Naive B cell (primary cell): ENCODE measurements around the gene AP2A2. TPM values are rescaled to one million over a fixed set of nuclear protein-coding genes. Genes with fewer than 3 reads are reported as not detected.

Experiments
- ATAC-seq, 2 donors: fragments of 150-1000 bp; cut with Tn5 transposase; 2 replicates each; pipeline ENCODE4 v1.10.0; 2021; ENCODE audit warnings: low read depth in 2 of 2, mild to moderate bottlenecking in 2 of 2, moderate library complexity in 2 of 2
- DNase-seq: peaks from one replicate; pipeline ENCODE4 v3.0.0; 2022
- H3K27ac Mint-ChIP-seq, 6 donors: one replicate each; pipeline ENCODE4 v1.8.0; 2020 to 2022; ENCODE audit warnings: mild to moderate bottlenecking in 6 of 6, mixed read lengths in 6 of 6, moderate library complexity in 5 of 6, inconsistent platforms in 2 of 6
- H3K27me3 Mint-ChIP-seq, 3 donors: one replicate each; pipeline ENCODE4 v1.8.0; 2021 to 2022; ENCODE audit warnings: mixed read lengths in 3 of 3, mild to moderate bottlenecking in 1 of 3
- H3K36me3 Mint-ChIP-seq, 2 donors: one replicate each; pipeline ENCODE4 v1.8.0; 2020 to 2022; ENCODE audit warnings: mixed read lengths in 2 of 2, inconsistent platforms in 1 of 2, mild to moderate bottlenecking in 1 of 2
- H3K4me1 Mint-ChIP-seq, 3 donors: one replicate each; pipeline ENCODE4 v1.8.0; 2020 to 2022; ENCODE audit warnings: mixed read lengths in 3 of 3, inconsistent platforms in 1 of 3, mild to moderate bottlenecking in 1 of 3, moderate library complexity in 1 of 3
- H3K4me3 Mint-ChIP-seq, 8 donors: one replicate each; pipeline ENCODE4 v1.8.0; 2020 to 2022; ENCODE audit warnings: mild to moderate bottlenecking in 8 of 8, mixed read lengths in 8 of 8, moderate library complexity in 8 of 8, inconsistent platforms in 2 of 8
- H3K9me3 Mint-ChIP-seq, 7 donors: one replicate each; pipeline ENCODE4 v1.8.0; 2020 to 2022; ENCODE audit warnings: mixed read lengths in 7 of 7, mild to moderate bottlenecking in 5 of 7, inconsistent platforms in 2 of 7, moderate library complexity in 1 of 7
- polyA plus RNA-seq, 6 donors: library from polyadenylated mRNA; unstranded; fragments of 300-500 nt; fragmentation: Illumina TruSeq; gene quantifications; one replicate each; pipeline ENCODE4 v1.2.3, GENCODE V29; 2021; ENCODE audit warnings: low read depth in 6 of 6

The AP2A2 gene
- polyA plus RNA-seq, 6 donors from 2014 or later = 3.3 to 9.2 (median 4.7) TPM

DNA sequence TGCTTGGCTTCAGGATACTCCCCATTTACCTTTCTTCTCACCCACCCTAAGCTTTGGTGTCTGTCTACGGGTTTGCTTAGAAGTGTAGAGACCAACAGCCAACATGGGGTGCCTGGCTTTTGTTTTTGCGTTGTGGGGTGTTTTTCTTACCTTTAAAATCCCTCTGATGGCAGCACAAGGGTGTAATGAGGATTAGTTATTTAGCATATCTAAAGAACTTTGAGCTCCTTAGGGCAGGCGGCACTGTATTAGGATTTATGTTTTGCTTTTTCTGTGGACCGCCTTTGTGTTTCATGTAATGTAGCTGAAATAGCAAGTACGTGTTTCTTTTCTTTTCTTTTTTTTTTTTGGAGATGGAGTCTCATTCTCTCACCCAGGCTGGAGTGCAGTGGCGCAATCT, 8.9 kb downstream of the AP2A2 start:
- H3K4me1 Mint-ChIP-seq = peaks cover 14 to 43% (median 39%) of the 10 kb centered on the region in 3 donors
- no peaks in the 10 kb centered on the region for H3K9me3 Mint-ChIP-seq
- H3K27ac Mint-ChIP-seq = peak overlapping the region in 1 of 6 donors; percentile 26
- H3K27me3 Mint-ChIP-seq = no peaks in the 10 kb centered on the region
- ATAC-seq (no peak), DNase-seq (no peak)
- H3K36me3 Mint-ChIP-seq = no peaks in the 10 kb centered on the region
- no peak overlapping the region for H3K4me3 Mint-ChIP-seq

DNA sequence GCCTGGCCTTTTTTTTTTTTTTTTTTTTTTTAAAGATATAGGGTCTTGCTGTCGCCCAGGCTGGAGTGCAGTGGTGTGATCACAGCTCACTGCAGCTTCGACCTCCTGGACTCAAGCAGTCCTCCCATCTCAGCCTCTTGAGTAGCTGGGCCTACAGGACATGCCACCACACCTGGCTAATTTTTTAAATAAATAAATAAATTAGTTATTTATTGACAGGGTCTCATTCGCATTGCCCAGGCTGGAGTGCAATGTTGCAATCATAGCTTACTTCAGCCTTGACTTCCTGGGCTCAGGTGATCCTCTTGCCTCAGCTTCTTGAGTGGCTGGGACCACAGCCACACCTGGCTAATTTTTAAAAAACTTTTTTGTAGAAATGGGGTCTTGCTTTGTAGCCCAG, 10.5 kb downstream of the AP2A2 start:
- ATAC-seq = no peak
- Mint-ChIP-seq H3K27me3 (no peaks in the 10 kb centered on the region), H3K4me3 (no peak overlapping the region), H3K27ac (no peak overlapping the region), H3K36me3 (no peaks in the 10 kb centered on the region), H3K4me1 (peaks cover 21 to 48% (median 47%) of the 10 kb centered on the region in 3 donors), H3K9me3 (no peaks in the 10 kb centered on the region)
- DNase-seq = no peak

DNA sequence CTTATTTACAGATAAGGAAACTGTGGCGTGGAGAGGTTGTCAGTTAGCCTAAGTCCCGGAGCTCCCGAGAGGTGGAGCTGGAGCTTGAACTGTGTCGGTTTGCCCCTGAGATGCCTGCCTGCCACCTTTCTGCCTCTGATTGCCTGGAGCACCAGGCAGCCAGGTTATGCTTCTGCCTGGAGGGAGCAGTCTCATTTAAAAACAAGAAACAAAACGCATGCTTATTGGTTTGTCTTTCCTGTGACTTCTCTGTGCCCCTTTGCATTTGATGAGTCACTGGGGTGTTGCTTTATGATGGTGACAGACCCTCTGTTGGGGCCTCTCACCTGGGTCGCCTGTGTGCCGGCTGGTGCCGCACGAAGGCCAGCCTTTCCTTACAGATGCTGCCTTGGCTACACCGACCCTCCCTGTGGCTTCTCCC, 12.2 kb downstream of the AP2A2 start:
- Mint-ChIP-seq H3K36me3 (no peaks in the 10 kb centered on the region), H3K27me3 (no peaks in the 10 kb centered on the region), H3K9me3 (no peaks in the 10 kb centered on the region), H3K4me3 (no peak overlapping the region), H3K4me1 (peaks cover 23 to 51% (median 42%) of the 10 kb centered on the region in 3 donors), H3K27ac (no peak overlapping the region)
- ATAC-seq (no peak), DNase-seq (no peak)

DNA sequence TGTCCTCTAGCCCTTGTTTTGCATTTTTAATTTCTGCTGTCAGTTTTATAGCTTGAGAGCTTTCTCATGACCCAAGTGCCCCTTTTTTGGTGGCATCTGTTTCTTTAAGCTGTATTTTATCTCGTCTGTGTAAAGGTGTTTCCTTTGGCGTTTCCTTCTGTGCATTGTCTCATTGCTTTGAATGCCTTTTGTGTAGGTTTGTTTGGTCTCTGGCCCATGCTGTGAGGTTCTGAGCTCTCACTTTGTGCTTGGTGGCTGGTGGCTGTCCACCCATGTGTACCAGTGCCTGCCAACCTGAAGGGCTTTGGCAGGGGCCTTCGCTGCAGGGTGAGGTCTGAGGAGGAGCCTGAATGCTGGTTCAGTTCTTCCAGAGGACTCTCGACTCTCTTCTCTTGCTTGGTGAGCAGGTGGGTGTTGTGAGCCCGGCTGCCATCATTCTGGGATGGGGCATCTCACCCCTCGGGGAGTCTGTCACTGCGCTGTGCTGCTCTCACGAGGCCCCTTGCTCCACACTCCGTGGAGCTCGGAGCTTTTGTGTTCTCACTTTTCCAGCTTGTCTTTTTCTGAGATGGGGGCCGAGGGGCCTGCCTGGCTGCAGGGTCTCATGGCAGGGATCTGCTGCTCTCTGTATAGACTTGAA, 14.9 kb downstream of the AP2A2 start:
- H3K9me3 Mint-ChIP-seq = no peaks in the 10 kb centered on the region
- peak overlapping the region in 3 of 8 donors; percentile 19 to 61 (median 54) for H3K4me3 Mint-ChIP-seq
- ATAC-seq (no peak), DNase-seq (no peak)
- H3K4me1 Mint-ChIP-seq = peaks cover 25 to 60% (median 35%) of the 10 kb centered on the region in 3 donors
- peak overlapping the region in 4 of 6 donors; percentile 18 to 79 (median 61) for H3K27ac Mint-ChIP-seq
- peaks cover 12 to 21% of the 10 kb centered on the region in 2 donors for H3K36me3 Mint-ChIP-seq
- no peaks in the 10 kb centered on the region for H3K27me3 Mint-ChIP-seq

DNA sequence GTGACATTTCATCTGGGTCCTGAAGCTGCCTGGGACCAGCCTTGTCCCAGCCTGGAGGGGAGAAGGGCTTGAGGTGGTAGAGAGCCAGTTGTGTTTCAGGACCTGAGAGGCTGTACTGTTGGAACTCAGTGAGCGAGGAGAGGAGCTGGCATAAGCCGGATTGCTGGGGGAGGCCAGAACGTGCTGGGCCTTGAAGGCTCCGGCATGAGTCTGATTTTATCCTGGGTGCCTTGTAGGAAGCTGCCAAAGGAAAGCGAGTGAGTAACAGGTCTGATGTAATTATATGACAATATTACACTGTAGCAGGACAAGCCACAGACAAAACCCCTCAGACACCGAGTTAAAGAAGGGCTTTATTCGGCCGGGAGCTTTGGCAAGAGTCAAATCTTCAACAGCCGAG, 17.2 kb downstream of the AP2A2 start:
- no peaks in the 10 kb centered on the region for H3K27me3 Mint-ChIP-seq
- no peak overlapping the region for H3K27ac Mint-ChIP-seq
- peaks cover 0 to under 1% (median 0%) of the 10 kb centered on the region in 7 donors for H3K9me3 Mint-ChIP-seq
- no peak for ATAC-seq
- H3K4me3 Mint-ChIP-seq = no peak overlapping the region
- H3K4me1 Mint-ChIP-seq = peaks cover 25 to 52% (median 35%) of the 10 kb centered on the region in 3 donors
- DNase-seq = no peak
- peaks cover 13 to 24% of the 10 kb centered on the region in 2 donors for H3K36me3 Mint-ChIP-seq

DNA sequence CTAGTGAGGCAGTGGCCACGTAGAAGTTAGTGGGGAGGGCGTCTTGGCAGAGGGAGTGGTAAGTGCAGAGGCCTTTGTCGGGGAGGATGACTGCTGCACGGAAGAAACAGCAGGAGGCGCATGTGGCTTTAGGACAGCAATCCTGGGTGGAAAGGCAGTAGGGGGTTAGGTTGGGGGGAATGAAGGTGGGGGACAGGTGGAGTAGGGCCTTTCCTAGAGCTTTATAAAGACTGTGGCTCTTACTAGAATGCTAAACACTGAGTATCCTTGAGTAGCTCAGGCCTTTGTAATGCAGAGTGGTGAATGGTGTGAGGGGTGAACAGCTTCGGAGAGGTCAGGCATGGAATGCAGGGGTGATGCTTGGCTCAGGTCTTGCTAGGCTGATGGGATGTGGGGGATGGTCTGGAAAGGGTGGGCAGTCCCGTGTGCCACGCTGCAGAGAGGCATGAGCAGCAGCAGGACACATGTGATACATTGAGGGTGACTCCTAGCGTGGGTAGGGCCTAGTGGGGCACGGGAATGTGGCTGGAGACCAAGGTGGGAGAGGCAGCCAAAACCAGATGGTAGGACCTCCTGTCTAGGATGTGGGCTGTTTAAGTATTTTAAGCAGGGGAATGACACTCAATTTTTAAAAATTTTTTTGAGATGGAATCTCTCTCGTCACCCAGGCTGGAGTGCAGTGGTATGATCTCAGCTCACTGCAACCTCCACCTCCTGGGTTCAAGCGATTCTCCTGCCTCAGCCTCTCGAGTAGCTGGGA, 19.2 kb downstream of the AP2A2 start:
- no peak for ATAC-seq
- H3K9me3 Mint-ChIP-seq = peaks cover 0 to 16% (median 7%) of the 10 kb centered on the region in 7 donors
- peaks cover 21 to 30% of the 10 kb centered on the region in 2 donors for H3K36me3 Mint-ChIP-seq
- DNase-seq = no peak
- peak overlapping the region in 1 of 8 donors; percentile 60 for H3K4me3 Mint-ChIP-seq
- H3K27me3 Mint-ChIP-seq = no peaks in the 10 kb centered on the region
- H3K4me1 Mint-ChIP-seq = peaks cover 22 to 43% (median 25%) of the 10 kb centered on the region in 3 donors
- no peak overlapping the region for H3K27ac Mint-ChIP-seq

DNA sequence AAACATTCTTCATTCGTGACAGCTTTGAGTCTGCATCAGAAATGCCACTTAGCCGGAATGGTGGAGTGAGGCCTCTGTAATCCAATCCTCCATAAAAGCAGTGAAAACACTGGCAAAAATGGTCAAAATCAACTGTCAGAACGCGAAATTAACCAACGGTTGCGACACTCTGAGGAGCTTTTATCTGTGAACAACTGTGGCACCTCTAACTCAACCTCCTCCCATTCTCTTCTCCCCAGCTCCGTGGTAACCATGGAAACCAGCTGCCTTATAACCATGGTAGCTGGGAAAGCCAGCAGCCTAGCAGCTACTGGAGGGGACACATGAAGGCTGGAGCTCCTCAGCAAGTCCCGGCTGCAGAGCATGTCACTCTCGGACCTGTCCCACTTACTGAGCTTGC, 20.3 kb downstream of the AP2A2 start:
- Mint-ChIP-seq H3K9me3 (peaks cover 0 to 17% (median 8%) of the 10 kb centered on the region in 7 donors), H3K36me3 (peaks cover 22 to 30% of the 10 kb centered on the region in 2 donors), H3K4me3 (no peak overlapping the region), H3K4me1 (peaks cover 13 to 33% (median 16%) of the 10 kb centered on the region in 3 donors), H3K27me3 (no peaks in the 10 kb centered on the region), H3K27ac (no peak overlapping the region)
- ATAC-seq (no peak), DNase-seq (no peak)

DNA sequence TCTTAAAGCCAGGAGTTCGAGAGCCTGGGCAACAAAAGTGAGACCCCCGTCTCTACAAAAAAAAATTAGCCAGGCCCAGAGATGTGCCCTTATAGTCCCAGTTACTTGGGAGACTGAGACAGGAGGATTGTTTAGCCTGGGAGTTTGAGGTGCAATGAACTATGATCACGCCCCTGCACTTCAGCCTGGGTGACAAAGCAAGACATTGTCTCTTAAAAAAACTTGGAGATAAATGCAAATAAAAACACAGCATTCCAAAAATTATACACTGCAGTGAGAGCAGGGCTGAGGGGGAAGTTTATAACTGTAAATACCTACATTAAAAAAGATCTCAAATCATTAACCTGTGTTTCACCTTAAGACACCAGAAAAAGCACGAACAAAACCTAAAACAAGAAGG, 22.1 kb downstream of the AP2A2 start:
- ATAC-seq (no peak), DNase-seq (no peak)
- Mint-ChIP-seq H3K36me3 (peaks cover 22 to 30% of the 10 kb centered on the region in 2 donors), H3K9me3 (peaks cover 0 to 17% (median 8%) of the 10 kb centered on the region in 7 donors), H3K4me1 (peaks cover 15 to 31% (median 16%) of the 10 kb centered on the region in 3 donors), H3K27ac (no peak overlapping the region), H3K27me3 (no peaks in the 10 kb centered on the region), H3K4me3 (no peak overlapping the region)

DNA sequence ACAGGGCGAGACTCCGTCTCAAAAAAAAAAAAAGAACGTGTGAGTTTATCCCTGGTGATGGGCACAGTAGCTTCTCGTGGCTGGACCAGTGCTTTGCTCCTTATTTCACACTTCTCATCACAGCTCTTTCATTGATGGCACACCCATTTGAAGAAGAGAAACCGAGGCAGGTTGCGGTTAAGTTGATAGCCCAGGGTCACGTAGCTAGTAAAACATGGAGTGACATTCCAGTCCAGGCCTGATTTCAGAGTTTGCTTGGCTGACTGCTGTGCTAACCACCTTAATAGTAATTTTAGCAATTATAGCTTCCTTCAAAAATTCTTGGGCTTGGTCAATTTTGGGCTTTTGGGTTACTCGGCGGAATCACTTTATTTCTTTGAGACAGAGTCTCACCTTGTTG, 25.8 kb downstream of the AP2A2 start:
- DNase-seq (no peak), ATAC-seq (no peak)
- H3K9me3 Mint-ChIP-seq = peaks cover 0 to 17% (median 8%) of the 10 kb centered on the region in 7 donors
- H3K4me3 Mint-ChIP-seq = no peak overlapping the region
- no peak overlapping the region for H3K27ac Mint-ChIP-seq
- H3K4me1 Mint-ChIP-seq = peaks cover 30 to 42% (median 39%) of the 10 kb centered on the region in 3 donors
- H3K27me3 Mint-ChIP-seq = no peaks in the 10 kb centered on the region
- peaks cover 8 to 10% of the 10 kb centered on the region in 2 donors for H3K36me3 Mint-ChIP-seq

DNA sequence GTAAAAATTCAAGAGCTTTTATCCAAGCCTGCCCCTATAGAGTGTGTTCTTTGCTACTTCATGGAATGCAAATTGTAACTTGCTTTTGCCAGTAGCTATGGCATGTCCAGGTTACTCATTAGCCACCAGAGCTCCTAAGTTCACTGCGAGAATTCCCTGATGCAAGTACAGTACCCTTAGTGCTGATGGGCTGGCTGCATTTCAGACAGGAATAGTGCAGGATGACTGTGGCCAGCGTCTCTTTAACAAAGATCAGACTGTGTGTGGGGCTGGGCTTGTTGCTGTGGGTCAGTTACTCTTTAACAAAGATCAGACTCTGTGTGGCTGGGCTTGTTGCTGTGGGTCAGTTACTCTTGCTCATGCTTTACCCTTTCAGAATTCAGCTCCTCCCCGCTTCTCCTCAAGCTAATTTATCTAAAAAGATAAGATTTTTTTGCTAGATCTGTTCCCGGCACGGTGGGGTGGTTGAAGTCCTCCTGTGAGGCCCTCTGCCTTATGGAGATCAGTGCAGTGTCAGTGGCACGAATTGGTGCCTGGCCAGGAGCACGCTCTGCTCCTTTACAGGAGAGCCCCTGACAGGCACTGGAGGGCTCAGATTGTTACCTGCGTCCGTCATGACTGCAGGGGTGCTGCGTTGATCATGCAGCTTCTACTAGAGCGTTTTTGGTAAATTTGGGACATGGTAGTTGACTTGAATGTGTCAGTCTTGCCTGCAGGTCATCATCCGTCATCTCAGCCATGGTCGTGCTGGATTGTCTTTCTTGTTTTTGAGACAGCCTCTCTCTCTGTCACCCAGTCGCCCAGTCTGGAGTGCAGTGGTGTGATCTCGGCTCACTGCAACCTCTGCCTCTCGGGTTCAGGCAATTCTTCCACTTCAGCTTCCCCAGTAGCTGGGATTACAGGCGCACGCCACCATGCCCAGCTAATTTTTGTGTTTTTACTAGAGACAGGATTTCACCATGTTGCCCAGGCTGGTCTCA, 27.0 kb downstream of the AP2A2 start:
- Mint-ChIP-seq H3K4me1 (peaks cover 32 to 48% (median 39%) of the 10 kb centered on the region in 3 donors), H3K36me3 (peaks cover 6 to 10% of the 10 kb centered on the region in 2 donors), H3K27me3 (no peaks in the 10 kb centered on the region), H3K9me3 (peaks cover 0 to 17% (median 8%) of the 10 kb centered on the region in 7 donors), H3K27ac (peak overlapping the region in 2 of 6 donors; percentile 11 to 26), H3K4me3 (peak overlapping the region in 1 of 8 donors; percentile 3)
- ATAC-seq = no peak
- no peak for DNase-seq

DNA sequence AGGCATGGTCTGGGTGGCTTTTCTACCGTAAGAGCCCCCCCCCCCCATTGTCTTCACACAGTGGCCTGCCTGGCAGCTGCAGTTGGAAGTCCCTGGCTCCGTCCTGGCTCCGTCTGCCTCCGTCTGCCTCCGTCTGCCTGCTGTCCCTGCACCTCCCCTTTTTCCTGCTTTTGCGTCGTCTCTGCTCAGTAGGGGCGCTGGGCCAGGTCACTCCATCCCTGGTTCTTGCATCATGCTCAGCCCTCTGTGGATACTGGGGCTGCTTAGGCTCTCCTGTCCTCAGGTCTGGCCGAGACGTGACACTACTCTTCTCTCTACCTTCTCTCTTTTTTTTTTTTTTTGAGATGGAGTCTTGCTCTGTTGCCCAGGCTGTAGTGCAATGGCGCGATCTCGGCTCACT, 27.8 kb downstream of the AP2A2 start:
- Mint-ChIP-seq H3K4me1 (peaks cover 36 to 48% (median 39%) of the 10 kb centered on the region in 3 donors), H3K27ac (peak overlapping the region in 2 of 6 donors; percentile 36 to 49), H3K9me3 (peaks cover 0 to 12% (median 8%) of the 10 kb centered on the region in 7 donors), H3K36me3 (peaks cover 0 to 4% of the 10 kb centered on the region in 2 donors), H3K27me3 (no peaks in the 10 kb centered on the region), H3K4me3 (no peak overlapping the region)
- ATAC-seq (no peak), DNase-seq (no peak)

DNA sequence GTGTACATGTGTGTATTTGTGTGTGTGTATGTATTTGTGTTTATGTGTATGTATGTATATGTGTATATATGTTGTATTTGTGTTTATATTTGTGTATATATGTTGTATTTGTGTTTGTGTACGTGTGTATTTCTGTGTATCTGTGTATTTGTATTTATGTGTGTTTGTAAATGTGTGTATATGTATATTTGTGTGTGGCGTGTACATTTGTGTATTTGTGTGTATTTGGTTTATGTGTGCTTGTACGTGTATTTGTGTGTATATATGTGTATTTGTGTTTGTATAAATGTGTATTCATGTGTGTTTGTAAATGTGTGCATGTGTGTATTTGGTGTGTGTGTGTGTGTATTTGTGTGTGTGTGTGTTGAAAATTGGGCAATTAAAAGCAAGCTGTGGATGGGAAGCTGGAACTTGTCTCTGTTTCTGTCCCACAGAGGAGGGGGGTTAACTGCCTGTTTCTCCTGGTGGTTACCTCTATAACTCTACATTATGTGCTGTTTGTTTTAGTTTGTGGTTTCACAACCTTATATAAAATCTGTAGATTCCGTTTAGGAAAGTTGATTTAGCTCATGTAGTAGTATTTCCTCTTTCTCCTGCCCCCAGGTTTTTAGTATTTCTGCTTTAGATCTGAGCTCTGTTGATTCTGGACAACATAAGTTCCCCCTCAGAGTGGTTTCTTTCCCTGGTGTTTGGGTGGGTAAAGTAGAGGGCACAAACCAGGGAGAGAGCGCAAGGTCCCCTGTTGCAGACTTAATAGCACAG, 28.9 kb downstream of the AP2A2 start:
- ATAC-seq (peak; percentile 50 to 55), DNase-seq (no peak)
- Mint-ChIP-seq H3K4me1 (peaks cover 36 to 48% (median 39%) of the 10 kb centered on the region in 3 donors), H3K27me3 (no peaks in the 10 kb centered on the region), H3K4me3 (peak overlapping the region in 6 of 8 donors; percentile 12 to 86 (median 44)), H3K36me3 (peaks cover 0 to 4% of the 10 kb centered on the region in 2 donors), H3K27ac (peak overlapping the region; percentile 1 to 96 (median 72)), H3K9me3 (peaks cover 0 to 5% (median 3%) of the 10 kb centered on the region in 7 donors)
